T-helper 2 cell (primary cell): Measurements from ENCODE around the gene SPATA2L.

Experiments
- DNase-seq, 5 experiments: peaks; one replicate each; pipeline versions ENCODE4 v3.0.0 to v3.0.0-alpha.2; 2012 to 2022

The SPATA2L gene

GRCh38 chr16:89653656-89654295, 47.7 kb downstream of the SPATA2L start:
- no peak for DNase-seq

GRCh38 chr16:89651584-89651983, 49.9 kb downstream of the SPATA2L start:
- no peak for DNase-seq

GRCh38 chr16:89646906-89647305, 54.6 kb downstream of the SPATA2L start:
- no peak for DNase-seq
